Aortic smooth muscle cell (primary cell): Measurements from ENCODE around the gene ACOT11. TPM values are rescaled to one million over a fixed set of nuclear protein-coding genes. Genes with fewer than 3 reads are reported as not detected.

Experiments
- total RNA-seq: library from RNA; depleted of rRNA; stranded (reverse); fragments of >200 nt; gene quantifications from 2 replicates; pipeline ENCODE4 v1.2.3, GENCODE V29; 2014

Gene ACOT11
- 4.2 and 5.4 TPM in 2 replicates for total RNA-seq

GRCh38 chr1:54547601-54548388 is at the start of gene ACOT11:
TSS of gene ACOT11 (plus strand) at chr1:54548228. CDS start at chr1:54548310, 82 bp downstream.

GRCh38 chr1:54623216-54624007 is 75.4 kb downstream of the ACOT11 start, which contains the start of gene FAM151A:
TSS of gene FAM151A (minus strand) at chr1:54623525. CDS start at chr1:54623395, 130 bp downstream.

GRCh38 chr1:54640863-54641836 is 93.1 kb downstream of the ACOT11 start, which contains the start of gene MROH7:
TSS of gene MROH7 (plus strand) at chr1:54641786. CDS start at chr1:54652927, 11,141 bp downstream.

Other genes starting within 250 kb of the ACOT11 start
- gene SSBP3, start 141.8 kb upstream of the ACOT11 start, total RNA-seq = 10.1 and 11.1 TPM in 2 replicates
- gene FAM151A, start 75.3 kb downstream of the ACOT11 start, total RNA-seq = not detected in 2 replicates
- gene MROH7, start 93.6 kb downstream of the ACOT11 start, total RNA-seq = 0.75 and 0.79 TPM in 2 replicates
- 16.0 and 19.4 TPM in 2 replicates for gene TTC4, start 167.6 kb downstream of the ACOT11 start, total RNA-seq
- gene PARS2, start 216.3 kb downstream of the ACOT11 start, total RNA-seq = 3.0 and 3.5 TPM in 2 replicates